HEK293T (cell line): Measurements from ENCODE around the gene SNRNP27.

Experiments used
- CTCF ChIA-PET: fragments of 350-600 bp; formaldehyde crosslinking; extraction: SDS; loops from one replicate; lab custom pipeline; 2021; ENCODE audit warnings: antibody characterized with exemption, inconsistent platforms; lab: Yijun Ruan, JAX
- POLR2A ChIA-PET: fragments of 350-600 bp; formaldehyde crosslinking; extraction: SDS; loops from one replicate; lab custom pipeline; 2020; ENCODE audit warnings: antibody characterized with exemption, inconsistent platforms; lab: Yijun Ruan, JAX
- DNase-seq: peaks from one replicate; pipeline ENCODE4 v3.0.0; 2012; ENCODE audit warnings: mixed read lengths; ENCODE audit errors: extremely low spot score
- ARNT ChIP-seq: fragments of 450-650 bp; IDR thresholded peaks from 2 replicates; pipeline ENCODE4 v1.6.1; 2017; ENCODE audit warnings: mild to moderate bottlenecking
- BHLHE40 ChIP-seq: fragments of 450-650 bp; IDR thresholded peaks from 2 replicates; pipeline ENCODE4 v1.6.1; 2016; ENCODE audit warnings: mild to moderate bottlenecking, moderate library complexity, borderline replicate concordance
- CTBP1 ChIP-seq: fragments of 450-650 bp; IDR thresholded peaks from 2 replicates; pipeline ENCODE4 v1.6.1; 2016; ENCODE audit warnings: borderline replicate concordance
- ELF4 ChIP-seq: fragments of 450-650 bp; IDR thresholded peaks from 2 replicates; pipeline ENCODE4 v1.6.1; 2017; ENCODE audit warnings: antibody characterized with exemption
- FOXA1 ChIP-seq: fragments of 450-650 bp; IDR thresholded peaks from 2 replicates; pipeline ENCODE4 v1.6.1; 2016; ENCODE audit warnings: mild to moderate bottlenecking
- FOXK2 ChIP-seq: fragments of 450-650 bp; IDR thresholded peaks from 2 replicates; pipeline ENCODE4 v1.6.1; 2016; ENCODE audit warnings: mild to moderate bottlenecking
- FOXM1 ChIP-seq: fragments of 450-650 bp; IDR thresholded peaks from 2 replicates; pipeline ENCODE4 v1.6.1; 2017; ENCODE audit warnings: mild to moderate bottlenecking, borderline replicate concordance
- HDGF ChIP-seq: fragments of 450-650 bp; IDR thresholded peaks from 2 replicates; pipeline ENCODE4 v1.6.1; 2017; ENCODE audit warnings: antibody characterized with exemption, borderline replicate concordance
- L3MBTL2 ChIP-seq: fragments of 450-650 bp; conservative IDR thresholded peaks from 2 replicates; pipeline ENCODE4 v1.6.1; 2016; ENCODE audit warnings: mild to moderate bottlenecking
- LEF1 ChIP-seq: fragments of 450-650 bp; IDR thresholded peaks from 2 replicates; pipeline ENCODE4 v1.6.1; 2017; ENCODE audit warnings: mild to moderate bottlenecking, borderline replicate concordance
- NFRKB ChIP-seq: fragments of 450-650 bp; IDR thresholded peaks from 2 replicates; pipeline ENCODE4 v1.6.1; 2016; ENCODE audit warnings: mild to moderate bottlenecking, moderate library complexity
- SP1 ChIP-seq: fragments of 450-650 bp; IDR thresholded peaks from 2 replicates; pipeline ENCODE4 v1.6.1; 2017
- SUZ12 ChIP-seq: fragments of 450-650 bp; IDR thresholded peaks from 2 replicates; pipeline ENCODE4 v1.6.1; 2016; ENCODE audit warnings: mild to moderate bottlenecking
- TARDBP ChIP-seq: fragments of 450-650 bp; IDR thresholded peaks from 2 replicates; pipeline ENCODE4 v1.6.1; 2016
- ZNF384 ChIP-seq: fragments of 450-650 bp; IDR thresholded peaks from 2 replicates; pipeline ENCODE4 v1.6.1; 2016
- TF ChIP-seq, protein P1 (sequence below): fragments of 450-650 bp; IDR thresholded peaks from 2 replicates; pipeline ENCODE4 v1.6.1; 2016

Gene SNRNP27, protein sequence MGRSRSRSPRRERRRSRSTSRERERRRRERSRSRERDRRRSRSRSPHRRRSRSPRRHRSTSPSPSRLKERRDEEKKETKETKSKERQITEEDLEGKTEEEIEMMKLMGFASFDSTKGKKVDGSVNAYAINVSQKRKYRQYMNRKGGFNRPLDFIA

DNA sequence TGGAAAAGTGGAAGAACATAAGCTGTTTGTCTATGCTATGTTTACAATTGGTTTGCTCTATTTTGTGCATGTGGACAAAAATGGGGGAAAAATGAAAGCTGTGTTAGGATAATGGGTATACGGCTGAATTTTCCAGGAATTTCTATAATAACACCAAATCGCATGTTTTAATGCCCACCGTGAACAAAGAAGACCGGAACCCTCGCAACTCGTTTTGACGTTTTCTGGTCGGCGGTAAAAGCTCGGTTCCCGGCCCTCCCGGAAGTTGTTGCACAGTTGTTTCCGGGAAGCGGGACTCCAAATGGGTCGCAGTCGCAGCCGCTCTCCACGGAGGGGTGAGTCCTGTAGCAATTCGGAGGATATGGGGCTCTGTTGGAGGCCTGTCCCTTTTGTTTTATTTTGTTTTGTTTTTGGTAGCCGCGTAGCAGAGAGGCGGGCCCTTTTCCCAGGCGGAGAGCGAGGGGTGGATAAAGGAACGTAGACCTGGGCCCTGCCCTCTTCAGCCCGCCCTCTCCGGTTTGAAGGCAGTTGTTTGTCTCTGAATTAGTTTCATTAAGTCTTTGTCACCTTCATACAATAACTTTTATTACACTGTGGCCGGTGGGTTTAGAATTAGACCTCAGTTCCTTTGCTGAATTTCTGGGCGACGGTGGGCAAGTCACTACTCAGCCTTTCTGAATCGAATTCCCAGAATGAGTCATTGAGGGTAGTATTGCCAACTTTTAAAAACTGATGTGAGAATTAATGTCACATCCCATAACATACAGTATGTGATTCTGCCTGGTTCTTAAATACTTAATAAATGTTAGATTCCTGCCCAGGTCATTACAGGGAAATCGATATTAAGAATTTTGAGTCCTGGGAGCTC lies at the start of gene SNRNP27:
Gene SNRNP27 (plus strand): TSS at position 273 of the 868 bp plus-strand sequence. CDS start 29 bp downstream, at position 302.
- TF ChIP-seq L3MBTL2 (peak; percentile 69), TARDBP (no peak), SUZ12 (no peak), ARNT (0 out of 2 replicates have a peak, but pooled peaks have one; percentile 2), CTBP1 (peak; percentile 79), ELF4 (peak; percentile 49), HDGF (no peak), LEF1 (no peak), BHLHE40 (no peak), NFRKB (peak; percentile 39; the same call in 1 of the 2 replicates), FOXA1 (no peak), ZNF384 (no peak)
- ChIA-PET CTCF (interaction anchor here (0.6 to 1.1 kb wide), 3 partner anchors 24 to 329 kb away, joined by 4 to 6 read pairs (median 4); no protein-coding TSS in a partner anchor), POLR2A (interaction anchor here (0.7 to 1.4 kb wide), 10 partner anchors 17 to 297 kb away, joined by 3 to 6 read pairs (median 3); partner anchors contain the start of genes C2orf42, GMCL1 and MXD1)

DNA sequence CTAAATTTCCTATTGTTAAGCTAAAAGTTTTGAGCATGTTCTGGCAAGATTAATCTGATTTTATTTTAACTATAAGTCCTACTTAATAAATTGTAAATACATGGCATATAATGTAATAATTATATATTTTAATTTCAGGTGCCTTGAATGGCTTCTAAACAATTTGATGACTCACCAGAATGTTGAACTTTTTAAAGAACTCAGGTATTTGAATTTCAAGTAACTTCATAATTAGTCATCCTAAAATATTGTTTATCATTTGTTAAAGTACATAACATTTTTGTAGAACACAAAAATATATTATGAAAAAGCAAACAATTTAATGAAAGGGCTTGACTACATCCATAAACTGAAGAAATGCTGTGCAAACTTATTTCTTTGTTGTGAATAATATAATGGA lies 49.8 kb upstream of the SNRNP27 start:
- CTCF ChIA-PET = no interaction called here
- POLR2A ChIA-PET = no interaction called here
- DNase-seq = no peak
- no peak for TF ChIP-seq NFRKB
- TF ChIP-seq FOXK2 = no peak
- no peak for TF ChIP-seq FOXM1
- TF ChIP-seq FOXA1 = no peak
- no peak for TF ChIP-seq SUZ12
- TF ChIP-seq BHLHE40 = no peak
- TF ChIP-seq TARDBP = no peak
- TF ChIP-seq ZNF384 = no peak
- no peak for TF ChIP-seq SP1

More for the DNA sequence above, at the start of gene SNRNP27:
- peak; percentile 86 for DNase-seq

DNA sequence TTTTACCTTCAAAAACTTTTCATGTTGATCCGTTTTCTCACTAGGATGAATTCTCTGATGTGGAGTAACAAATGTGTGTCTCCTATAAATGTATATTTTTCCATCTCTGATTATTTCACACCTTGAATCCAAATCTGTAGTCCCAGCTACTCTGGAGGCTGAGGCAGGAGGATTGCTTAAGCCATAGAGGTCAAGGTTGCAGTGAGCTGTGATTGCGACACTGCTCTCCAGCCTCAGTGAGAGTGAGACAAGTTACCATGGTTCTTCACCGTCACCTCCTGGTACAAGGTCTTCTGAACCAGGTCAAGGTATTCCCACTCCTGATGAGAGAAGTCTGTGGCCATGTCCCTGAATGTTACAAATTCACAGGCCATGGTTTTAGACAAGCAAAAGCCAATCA lies 49.2 kb upstream of the SNRNP27 start:
- DNase-seq = no peak
- POLR2A ChIA-PET = no interaction called here
- TF ChIP-seq BHLHE40 (no peak), HDGF (no peak), CTBP1 (no peak), NFRKB (no peak), FOXK2 (no peak), L3MBTL2 (no peak), ELF4 (no peak), SP1 (no peak), ZNF384 (no peak), TARDBP (no peak), FOXA1 (no peak), LEF1 (no peak), FOXM1 (no peak), SUZ12 (no peak), ARNT (no peak)
- TF ChIP-seq, protein P1, sequence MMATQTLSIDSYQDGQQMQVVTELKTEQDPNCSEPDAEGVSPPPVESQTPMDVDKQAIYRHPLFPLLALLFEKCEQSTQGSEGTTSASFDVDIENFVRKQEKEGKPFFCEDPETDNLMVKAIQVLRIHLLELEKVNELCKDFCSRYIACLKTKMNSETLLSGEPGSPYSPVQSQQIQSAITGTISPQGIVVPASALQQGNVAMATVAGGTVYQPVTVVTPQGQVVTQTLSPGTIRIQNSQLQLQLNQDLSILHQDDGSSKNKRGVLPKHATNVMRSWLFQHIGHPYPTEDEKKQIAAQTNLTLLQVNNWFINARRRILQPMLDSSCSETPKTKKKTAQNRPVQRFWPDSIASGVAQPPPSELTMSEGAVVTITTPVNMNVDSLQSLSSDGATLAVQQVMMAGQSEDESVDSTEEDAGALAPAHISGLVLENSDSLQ = no peak
- CTCF ChIA-PET = no interaction called here

DNA sequence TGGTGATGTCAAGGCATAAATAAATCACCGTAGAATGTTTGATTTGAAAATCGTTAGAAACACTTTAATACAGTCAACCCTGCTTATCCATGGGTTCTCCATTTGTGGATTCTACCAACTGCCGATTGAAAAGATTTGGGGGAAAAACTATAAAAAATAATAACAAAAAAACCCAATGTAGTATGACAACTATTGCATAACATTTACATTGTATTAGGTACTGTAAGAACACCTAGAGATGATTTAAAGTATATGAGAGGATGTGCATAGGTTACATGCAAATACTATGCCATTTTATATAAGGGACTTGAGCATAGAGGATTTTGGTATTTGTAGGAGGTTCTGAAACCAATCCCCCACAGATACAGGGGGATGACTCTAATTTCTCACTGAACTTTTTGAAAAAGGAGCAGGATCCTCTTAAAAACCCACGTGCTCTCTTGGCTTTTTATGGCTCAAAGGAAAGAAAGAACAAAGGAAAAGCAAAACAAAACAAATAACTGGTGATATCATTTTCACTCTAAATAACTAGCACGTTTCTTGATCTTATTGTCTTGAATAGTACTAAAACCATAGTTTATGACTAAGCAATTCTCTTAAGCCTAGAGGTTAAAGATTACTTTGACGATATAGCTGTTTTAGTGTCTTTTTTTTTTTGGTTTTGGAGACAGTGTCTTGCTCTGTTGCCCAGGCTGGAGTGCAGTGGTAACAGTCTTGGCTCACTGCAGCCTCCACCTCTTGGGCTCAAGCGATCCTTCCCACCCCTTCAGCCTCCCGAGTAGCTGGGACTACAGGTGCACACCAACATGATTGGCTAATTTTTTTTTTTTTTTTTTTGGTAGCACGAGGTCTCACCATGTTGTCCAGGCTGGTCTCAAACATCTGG lies 47.3 kb upstream of the SNRNP27 start:
- TF ChIP-seq ELF4 (no peak), FOXA1 (no peak), HDGF (no peak), SP1 (no peak), SUZ12 (no peak), LEF1 (no peak)
- no peak for DNase-seq
- POLR2A ChIA-PET = no interaction called here
- CTCF ChIA-PET = interaction anchor here (0.7 kb wide), 1 partner anchor 30 kb away, joined by 3 read pairs; no protein-coding TSS in a partner anchor

DNA sequence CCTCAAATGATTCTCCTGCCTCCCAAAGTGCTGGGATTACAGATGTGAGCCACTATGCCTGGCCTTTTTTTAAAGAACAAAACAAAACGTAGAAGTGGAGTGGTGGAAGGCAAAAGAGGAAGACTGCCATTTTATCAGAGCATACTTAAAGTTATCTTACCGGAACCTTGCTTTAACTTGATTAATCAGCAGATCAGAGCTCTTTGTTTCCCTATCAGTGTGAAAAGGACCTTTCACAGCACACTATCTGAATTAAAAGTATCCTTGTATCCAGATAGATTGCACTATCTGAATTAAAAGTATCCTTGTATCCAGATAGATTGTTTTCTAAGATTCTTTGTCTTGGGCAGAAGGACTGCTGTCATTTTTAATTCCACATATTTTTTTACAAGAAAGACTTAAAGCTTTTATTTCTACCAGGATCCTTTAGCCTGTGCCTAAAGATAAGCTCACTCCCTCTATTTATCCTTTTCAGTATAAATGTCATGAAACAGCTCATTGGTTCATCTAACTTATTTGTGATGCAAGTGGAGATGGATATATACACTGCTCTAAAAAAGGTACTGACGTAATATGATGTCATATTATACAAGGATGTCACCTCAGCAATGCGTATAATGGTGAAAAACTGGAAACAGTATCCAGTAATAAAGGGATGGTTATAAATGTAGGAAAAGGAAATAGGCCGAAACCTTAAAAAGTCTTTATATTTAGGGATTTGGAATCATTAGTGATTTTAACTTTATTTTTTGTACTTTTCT lies 46.5 kb upstream of the SNRNP27 start:
- no peak for DNase-seq
- CTCF ChIA-PET = interaction anchor here (0.7 kb wide), 1 partner anchor 30 kb away, joined by 3 read pairs; no protein-coding TSS in a partner anchor
- TF ChIP-seq LEF1 = no peak
- no peak for TF ChIP-seq FOXK2
- TF ChIP-seq HDGF = no peak
- TF ChIP-seq, protein P1 = no peak
- no peak for TF ChIP-seq SUZ12
- no peak for TF ChIP-seq ARNT
- no peak for TF ChIP-seq NFRKB
- TF ChIP-seq SP1 = no peak
- no peak for TF ChIP-seq BHLHE40
- no peak for TF ChIP-seq ELF4
- no peak for TF ChIP-seq ZNF384
- no peak for TF ChIP-seq FOXM1
- no peak for TF ChIP-seq FOXA1
- TF ChIP-seq CTBP1 = no peak
- no peak for TF ChIP-seq TARDBP
- TF ChIP-seq L3MBTL2 = no peak
- POLR2A ChIA-PET = no interaction called here
